Ovary (tissue), 3 donors: ENCODE measurements around the gene DAB1.

Experiments used
- CTCF ChIP-seq, 3 donors: fragments of 450-650 bp in 2 of 3; fragments of 200-600 bp in 1 of 3; IDR thresholded peaks; one replicate each; pipeline versions ENCODE4 v1.5.1 to v1.8.0; 2016 to 2022; ENCODE audit warnings: antibody characterized with exemption in 3 of 3, mild to moderate bottlenecking in 1 of 3
- EP300 ChIP-seq: sonication (generic); formaldehyde crosslinking; IDR thresholded peaks from one replicate; pipeline ENCODE4 v1.6.1; 2017; ENCODE audit warnings: antibody characterized with exemption
- POLR2A ChIP-seq: fragments of 450-650 bp; IDR thresholded peaks from one replicate; pipeline ENCODE4 v1.6.1; 2017; ENCODE audit warnings: antibody characterized with exemption, mild to moderate bottlenecking, moderate library complexity
- donor health status: DM: no; HTN: no; CAD: no.

- TF ChIP-seq CTCF (IDR thresholded peaks at IDR 0.05) (no peak), EP300 (no peak), POLR2A (no peak)
Observed at GRCh38 chr1:57124768-57125446, 299.0 kb downstream of the DAB1 start.
